OCI-LY1 (cell line): ENCODE measurements around the gene FYB1.

Experiments
- EZH2 ChIP-seq: fragments of 200-600 bp; sonication (generic), shearing (Covaris generic); IDR thresholded peaks from 2 replicates; pipeline ENCODE4 v1.8.0; 2017; ENCODE audit warnings: borderline replicate concordance, mixed run types, mild to moderate bottlenecking, antibody characterized with exemption, low read length, moderate library complexity, mixed read lengths
- TF ChIP-seq, protein P1 (sequence below): fragments of 200-600 bp; sonication (generic), shearing (Covaris generic); IDR thresholded peaks from 2 replicates; pipeline ENCODE4 v1.5.1; 2017; ENCODE audit warnings: mild to moderate bottlenecking, antibody characterized with exemption, low read length, moderate library complexity, mixed read lengths

DNA sequence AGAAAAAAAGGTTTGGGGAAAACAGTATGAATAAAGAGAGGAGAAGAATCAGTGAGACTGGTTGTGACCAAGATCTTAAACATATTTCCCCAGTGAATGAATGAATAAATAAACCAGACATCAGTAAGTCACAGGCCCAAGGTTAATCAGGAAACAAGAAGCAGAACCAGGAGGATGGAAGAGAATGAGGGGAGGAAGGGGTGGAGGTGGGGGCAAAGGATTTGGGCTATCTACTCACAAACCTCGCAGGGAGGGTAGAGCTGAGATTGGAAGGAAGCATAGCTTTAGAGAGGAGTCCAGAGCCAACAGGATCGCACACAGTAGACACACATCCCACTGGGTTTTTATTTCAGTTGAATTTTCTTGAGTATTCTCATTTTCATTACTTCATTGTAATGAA is 97.4 kb downstream of the FYB1 start:
- TF ChIP-seq, protein P1, sequence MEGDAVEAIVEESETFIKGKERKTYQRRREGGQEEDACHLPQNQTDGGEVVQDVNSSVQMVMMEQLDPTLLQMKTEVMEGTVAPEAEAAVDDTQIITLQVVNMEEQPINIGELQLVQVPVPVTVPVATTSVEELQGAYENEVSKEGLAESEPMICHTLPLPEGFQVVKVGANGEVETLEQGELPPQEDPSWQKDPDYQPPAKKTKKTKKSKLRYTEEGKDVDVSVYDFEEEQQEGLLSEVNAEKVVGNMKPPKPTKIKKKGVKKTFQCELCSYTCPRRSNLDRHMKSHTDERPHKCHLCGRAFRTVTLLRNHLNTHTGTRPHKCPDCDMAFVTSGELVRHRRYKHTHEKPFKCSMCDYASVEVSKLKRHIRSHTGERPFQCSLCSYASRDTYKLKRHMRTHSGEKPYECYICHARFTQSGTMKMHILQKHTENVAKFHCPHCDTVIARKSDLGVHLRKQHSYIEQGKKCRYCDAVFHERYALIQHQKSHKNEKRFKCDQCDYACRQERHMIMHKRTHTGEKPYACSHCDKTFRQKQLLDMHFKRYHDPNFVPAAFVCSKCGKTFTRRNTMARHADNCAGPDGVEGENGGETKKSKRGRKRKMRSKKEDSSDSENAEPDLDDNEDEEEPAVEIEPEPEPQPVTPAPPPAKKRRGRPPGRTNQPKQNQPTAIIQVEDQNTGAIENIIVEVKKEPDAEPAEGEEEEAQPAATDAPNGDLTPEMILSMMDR: no peak
- no peak for TF ChIP-seq EZH2
